Measurements from ENCODE around the gene TEDC1. TPM values are rescaled to one million over a fixed set of nuclear protein-coding genes. Genes with fewer than 3 reads are reported as not detected.

Gene TEDC1
- total RNA-seq, 1 donor from 2014 or later = 9.9 TPM

DNA sequence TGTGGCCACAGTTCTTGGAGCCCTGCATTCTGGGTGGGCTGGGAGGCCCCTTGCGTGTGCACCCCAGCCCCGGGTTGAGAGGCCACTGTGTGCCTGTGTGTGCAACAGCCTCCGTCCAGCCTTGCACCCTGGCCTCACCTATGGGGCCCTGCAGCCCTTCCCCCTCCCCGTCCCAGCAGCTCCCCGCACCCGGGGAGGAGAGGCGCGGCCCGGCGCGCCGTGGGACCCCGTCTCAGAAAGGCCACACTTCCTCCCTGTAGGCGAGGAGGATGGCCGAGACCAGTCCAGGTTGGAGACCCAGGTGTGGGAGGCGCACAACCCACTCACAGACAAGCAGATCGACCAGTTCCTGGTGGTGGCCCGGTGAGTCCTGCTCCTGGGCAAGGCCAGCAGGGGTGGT is 33.0 kb upstream of the TEDC1 start:
- DNase-seq (ENCODE audit: low read depth in 2 of 2) = no peak

GRCh38 chr14:105458571-105458970 is 32.5 kb upstream of the TEDC1 start:
- DNase-seq (ENCODE audit: low read depth in 2 of 2) = no peak

DNA sequence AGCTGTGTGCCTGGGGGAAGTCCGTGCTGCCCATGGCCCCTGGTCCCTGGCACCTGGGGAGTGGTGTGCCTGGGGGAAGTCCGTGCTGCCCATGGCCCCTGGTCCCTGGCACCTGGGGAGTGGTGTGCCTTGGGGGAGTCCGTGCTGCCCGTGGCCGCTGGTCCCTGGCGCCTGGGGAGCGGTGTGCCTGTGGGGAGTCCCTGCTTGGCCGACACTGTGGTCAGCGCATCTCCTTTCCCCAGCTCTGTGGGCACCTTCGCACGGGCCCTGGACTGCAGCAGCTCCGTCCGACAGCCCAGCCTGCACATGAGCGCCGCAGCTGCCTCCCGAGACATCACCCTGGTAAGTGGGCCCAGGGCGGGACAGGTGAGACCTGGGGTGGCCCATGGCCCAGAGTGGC is 30.9 kb upstream of the TEDC1 start:
- no peak for DNase-seq (ENCODE audit: low read depth in 2 of 2)

GRCh38 chr14:105460616-105461015 is 30.4 kb upstream of the TEDC1 start:
- DNase-seq (ENCODE audit: low read depth in 2 of 2) = no peak

GRCh38 chr14:105461903-105462302 is 29.1 kb upstream of the TEDC1 start:
- no peak for DNase-seq (ENCODE audit: low read depth in 2 of 2)

DNA sequence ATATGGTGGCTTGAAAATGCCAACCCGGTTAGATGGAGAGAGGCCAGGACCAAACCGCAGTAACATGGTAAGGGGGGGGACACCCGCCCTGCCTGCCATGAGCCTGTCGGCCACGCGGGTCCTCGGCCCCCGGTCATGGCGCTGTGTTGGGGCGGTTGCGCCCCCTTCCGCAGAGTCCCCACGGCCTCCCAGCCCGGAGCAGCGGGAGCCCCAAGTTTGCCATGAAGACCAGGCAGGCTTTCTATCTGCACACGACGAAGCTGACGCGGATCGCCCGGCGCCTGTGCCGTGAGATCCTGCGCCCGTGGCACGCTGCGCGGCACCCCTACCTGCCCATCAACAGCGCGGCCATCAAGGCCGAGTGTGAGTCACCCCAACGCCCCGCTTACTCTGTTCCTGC is 26.5 kb upstream of the TEDC1 start:
- no peak for DNase-seq (ENCODE audit: low read depth in 2 of 2)

GRCh38 chr14:105465209-105466031 is 25.6 kb upstream of the TEDC1 start:
- DNase-seq (ENCODE audit: low read depth in 2 of 2) = no peak

DNA sequence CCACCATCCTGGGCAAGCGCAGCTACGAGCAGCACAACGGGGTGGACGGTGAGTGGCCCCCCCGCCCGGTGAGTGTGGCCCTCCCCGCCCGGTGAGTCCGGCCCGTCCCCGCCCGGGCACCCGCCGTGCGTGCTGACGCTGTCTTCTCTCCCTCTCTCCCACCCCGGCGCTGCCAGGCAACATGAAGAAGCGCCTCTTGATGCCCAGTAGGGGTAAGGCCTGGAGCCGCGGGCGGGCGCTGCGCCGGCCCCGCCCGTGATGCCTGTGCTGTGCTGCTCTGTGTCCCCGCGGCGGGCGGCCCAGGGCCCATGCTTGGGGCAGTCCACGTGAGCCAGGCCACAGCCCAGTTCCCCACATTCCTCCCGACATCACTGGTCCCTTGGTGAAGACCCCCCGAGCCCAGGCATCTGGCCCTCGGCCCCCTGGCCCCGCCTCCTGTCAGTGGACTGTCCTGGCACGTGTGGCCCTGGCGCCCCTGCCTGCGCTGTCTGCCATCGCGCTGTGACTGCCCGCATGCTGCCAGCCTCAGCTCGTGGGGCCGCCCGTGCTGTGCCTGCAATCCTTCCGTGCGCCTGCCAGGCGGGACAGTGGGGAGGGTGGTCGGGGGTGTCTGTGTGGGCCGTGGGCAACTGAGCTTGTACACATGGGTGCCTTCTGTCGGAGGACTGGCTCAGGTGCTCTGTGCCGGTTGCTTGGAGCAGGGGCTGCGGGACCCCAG is 24.4 kb upstream of the TEDC1 start:
- no peak for DNase-seq (ENCODE audit: low read depth in 2 of 2)

DNA sequence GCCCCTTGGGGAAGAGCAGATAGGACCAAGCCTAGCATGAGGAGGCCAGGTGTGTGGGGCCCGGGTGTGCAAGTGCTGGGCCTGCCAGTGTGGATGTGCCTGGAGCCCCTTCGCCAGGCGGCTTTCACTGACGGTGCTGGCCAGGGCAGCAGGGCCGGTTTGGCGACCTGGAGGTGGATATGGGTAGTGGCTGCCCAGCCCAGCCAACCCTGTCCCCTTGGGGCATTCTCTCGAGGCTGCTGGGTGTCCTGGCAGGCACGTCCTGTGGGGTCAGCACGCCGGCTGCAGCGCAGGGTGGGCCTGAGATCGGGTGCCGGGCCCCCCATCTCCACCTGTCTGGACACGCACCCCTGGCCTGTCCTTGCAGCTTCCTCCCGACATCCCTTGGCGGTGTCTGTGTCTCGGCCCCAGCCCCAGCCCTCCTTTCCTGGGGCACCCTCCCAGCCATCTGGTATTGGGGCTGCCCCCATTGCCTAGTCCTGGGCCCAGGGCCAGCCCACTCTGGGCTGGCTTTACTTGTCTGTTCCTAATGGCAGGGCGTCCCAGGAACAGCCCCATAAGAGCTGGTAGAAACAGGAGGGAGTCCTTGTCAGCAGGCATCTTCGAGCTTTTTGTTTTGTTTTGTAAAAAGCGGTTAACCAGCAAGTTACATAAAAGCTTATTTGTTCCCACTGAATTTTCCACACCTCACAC is 23.7 kb upstream of the TEDC1 start:
- no peak for DNase-seq (ENCODE audit: low read depth in 2 of 2)

DNA sequence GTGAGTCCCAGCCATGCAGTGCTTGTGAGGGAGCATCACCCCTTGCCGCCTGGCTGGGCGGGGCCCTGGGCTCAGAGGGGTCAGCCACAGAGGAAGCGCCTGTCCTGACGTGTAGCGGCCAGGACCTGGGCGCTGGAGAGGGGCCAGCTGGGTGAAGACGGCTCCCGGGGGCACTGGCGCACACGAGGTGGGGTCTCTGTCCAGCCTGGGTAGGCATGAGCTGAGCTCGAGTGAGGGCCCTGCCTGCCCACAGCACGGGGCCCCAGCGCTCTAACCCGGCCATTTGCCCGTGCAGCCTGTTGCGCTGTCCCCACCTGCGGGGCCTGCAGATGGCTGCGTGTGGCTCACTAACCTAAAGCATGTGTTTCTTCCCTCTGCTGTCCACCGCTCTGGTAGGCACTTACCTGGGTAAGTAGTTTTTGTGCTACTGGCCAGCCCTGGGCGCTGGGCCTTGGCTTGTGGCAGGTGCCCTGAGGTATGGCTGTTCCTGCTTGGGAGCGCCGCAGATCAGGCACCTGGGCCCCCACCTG is 23.0 kb upstream of the TEDC1 start:
- DNase-seq (ENCODE audit: low read depth in 2 of 2) = no peak

DNA sequence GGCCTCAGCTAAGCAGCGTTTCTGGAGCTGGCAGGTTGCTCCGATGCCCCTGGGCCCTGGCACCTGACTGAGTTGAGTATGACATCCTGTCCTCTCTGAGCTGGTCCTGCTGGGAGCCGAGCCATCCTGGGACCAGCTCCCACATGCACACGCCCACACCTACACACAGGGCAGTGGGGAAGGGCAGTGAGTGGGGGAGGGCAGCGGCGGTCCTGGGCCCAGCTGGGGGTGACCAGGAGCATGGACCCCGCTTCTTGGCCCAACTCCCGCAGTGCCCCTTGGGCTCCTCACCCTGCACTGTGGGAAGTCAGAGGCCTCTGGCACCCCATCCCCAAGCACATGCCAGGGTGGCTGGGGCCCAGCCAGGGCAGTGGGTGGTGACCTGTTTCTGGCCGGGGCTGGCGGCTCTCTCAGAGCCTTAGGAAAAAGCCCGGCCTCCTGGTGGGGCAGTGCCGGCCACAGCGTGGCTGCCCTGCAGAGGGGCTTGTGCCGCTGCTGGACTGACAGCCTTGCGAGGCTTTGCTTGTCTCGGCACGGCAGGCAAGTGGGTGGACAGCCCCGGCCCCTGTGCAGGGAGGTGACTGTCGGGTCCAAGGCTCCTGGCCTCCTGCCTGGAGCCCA is 22.3 kb upstream of the TEDC1 start:
- no peak for DNase-seq (ENCODE audit: low read depth in 2 of 2)

DNA sequence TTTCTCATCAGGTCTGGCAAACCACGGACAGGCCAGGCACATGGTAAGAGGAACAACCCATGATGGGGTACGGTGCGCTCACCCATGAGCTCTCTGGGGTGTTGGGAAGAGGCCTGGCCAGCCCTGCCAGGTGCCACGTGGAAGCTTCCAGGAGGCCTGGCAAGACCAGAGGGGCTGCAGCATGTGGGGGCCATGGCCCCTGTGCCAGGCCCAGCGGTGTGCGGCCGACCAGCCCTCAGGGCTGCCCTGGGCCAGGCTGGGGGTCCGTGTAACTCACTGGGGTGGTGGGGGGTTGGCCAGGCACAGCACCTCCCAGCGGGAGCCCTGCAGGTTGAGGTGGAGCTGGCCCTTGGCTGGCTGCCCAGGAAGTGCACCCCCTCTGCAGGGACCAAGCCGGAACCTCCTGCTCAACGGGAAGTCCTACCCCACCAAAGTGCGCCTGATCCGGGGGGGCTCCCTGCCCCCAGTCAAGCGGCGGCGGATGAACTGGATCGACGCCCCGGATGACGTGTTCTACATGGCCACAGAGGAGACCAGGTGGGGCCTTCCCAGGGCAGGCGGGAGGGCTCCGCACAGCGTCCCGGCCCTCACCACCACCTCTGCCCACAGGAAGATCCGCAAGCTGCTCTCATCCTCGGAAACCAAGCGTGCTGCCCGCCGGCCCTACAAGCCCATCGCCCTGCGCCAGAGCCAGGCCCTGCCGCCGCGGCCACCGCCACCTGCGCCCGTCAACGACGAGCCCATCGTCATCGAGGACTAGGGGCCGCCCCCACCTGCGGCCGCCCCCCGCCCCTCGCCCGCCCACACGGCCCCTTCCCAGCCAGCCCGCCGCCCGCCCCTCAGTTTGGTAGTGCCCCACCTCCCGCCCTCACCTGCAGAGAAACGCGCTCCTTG is 21.3 kb upstream of the TEDC1 start:
- DNase-seq (ENCODE audit: low read depth in 2 of 2) = no peak

DNA sequence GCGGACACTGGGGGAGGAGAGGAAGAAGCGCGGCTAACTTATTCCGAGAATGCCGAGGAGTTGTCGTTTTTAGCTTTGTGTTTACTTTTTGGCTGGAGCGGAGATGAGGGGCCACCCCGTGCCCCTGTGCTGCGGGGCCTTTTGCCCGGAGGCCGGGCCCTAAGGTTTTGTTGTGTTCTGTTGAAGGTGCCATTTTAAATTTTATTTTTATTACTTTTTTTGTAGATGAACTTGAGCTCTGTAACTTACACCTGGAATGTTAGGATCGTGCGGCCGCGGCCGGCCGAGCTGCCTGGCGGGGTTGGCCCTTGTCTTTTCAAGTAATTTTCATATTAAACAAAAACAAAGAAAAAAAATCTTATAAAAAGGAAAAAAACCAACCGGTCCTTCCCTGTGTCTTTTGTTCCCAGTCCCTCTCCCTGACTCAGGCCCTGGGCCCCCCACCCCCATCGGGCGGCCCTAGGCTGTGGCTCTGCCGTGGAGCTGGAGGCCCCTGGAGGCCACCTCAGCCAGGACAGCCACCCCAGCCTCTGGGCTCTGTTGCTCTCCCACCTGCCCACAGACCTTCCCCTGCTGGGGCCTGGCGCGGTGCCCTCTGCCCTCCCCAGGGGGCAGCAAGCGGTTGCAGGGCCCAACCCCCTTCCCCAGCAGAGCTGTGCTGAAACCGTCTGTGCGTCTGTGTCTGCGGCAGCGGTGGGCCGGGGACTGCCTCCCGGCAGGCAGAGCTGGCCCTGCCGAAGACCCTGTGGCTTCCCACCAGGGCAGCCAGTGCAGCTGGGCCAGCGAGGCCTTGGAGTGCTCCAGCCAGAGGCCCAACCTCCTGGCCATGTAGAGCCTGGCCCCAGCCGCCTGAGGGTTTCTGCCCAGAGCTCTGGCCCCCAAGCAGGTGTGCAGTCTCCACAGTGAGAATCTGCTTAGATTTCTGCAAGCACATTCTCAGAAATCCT is 20.4 kb upstream of the TEDC1 start:
- DNase-seq (ENCODE audit: low read depth in 2 of 2) = no peak

- DNase-seq (ENCODE audit: low read depth in 2 of 2) = no peak
Observed at GRCh38 chr14:105471297-105471821, 19.7 kb upstream of the TEDC1 start.

DNA sequence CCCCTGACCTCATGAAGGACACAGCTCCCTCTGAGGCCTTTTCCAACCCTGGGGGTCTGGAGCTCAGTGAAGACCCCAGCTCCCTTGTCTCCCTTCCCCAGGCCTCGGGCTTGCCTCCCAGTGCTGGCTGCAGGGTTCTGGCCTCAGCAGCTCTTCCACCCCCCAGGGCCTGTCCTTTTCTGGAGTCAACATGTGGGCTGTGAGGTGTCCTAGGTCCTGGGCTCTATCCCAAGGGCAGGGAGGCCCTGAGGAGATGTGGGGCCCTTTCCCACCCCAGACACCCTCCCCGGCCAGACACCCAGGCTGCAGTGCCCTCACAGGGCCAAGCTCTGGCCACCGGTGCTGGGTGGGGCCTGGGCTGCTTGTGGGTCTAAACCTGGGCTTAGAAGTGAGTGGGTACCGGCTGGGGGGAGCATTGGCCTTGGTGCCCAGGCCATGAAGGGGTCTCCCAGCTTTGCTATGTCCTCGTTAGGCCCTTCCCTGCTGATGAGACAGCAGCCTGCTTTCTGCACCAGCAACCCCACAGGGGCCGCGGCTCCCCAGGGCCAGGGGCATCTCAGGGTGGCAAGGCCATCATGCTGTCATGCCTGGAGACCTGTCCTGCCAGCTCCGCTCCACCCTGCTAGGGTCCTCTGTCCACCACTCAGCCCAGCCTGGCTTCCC is 19.1 kb upstream of the TEDC1 start:
- DNase-seq (ENCODE audit: low read depth in 2 of 2) = no peak

DNA sequence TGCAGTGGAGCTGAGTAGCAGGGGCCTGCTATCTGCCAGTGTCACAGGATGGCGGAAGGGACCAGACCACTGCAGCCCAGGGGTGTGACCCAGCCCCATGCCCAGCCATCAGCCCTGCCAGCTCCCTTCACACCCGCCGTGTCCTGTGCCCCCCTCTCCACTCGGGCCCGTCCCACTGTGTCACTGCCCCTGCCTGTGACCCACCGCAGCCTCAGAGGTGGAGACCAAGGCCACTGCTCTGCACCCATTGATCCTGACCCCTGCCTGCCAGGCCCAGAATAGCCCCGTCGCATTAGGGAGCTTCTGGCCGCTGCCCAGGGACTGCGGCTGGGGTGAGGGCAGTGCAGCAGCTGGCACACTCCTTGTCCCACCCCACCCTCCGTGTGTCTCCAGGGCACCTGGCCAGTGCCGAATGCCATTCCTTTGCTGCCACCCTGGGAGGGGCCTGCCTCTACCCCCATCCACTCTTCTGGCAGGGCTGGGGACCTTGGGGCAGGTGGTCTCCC is 18.5 kb upstream of the TEDC1 start:
- DNase-seq (ENCODE audit: low read depth in 2 of 2) = no peak

DNA sequence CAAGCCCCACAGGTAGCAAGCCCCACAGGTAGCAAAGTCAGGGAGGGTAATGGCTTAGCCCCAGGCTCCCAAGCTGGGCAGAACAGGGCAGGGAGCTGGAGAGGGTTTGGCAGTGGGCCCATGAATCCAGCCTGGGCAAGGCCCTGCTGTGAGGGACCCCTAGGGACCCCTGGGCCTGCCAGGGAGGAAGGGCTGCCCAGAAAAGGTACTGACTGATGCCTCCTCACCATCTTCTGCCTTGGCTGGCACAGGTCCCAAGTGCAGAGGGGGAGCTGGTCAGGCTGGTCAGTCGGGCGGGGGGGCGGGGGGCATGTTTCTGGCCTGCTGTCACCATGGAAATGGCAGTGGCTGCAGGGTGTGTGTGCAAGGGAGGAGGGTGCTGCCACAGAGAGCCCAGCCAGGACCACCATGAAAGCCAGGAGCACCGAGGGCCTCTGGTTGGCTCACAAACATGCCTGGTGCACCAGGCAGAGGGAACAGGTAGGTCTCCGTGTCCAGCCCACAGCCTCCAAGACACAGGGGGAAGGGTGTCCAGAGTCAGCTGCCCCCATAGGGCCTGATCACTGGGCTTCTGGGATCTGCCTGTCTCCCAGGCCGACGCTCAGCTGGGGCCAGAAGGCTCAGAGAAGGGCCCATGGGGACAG is 17.9 kb upstream of the TEDC1 start:
- no peak for DNase-seq (ENCODE audit: low read depth in 2 of 2)

Measured in dermis microvascular lymphatic vessel endothelial cell (primary cell).